Gastroesophageal sphincter (tissue), 3 donors: ENCODE results near the gene RABAC1.

Experiments used
- CTCF ChIP-seq, 4 experiments: fragments of 200-600 bp in 2 of 4; fragments of 450-650 bp in 2 of 4; sonication (generic) in 1 of 4; IDR thresholded peaks; one replicate each; pipeline ENCODE4 v1.5.1; 2017 to 2019; ENCODE audit warnings: antibody characterized with exemption in 4 of 4, mild to moderate bottlenecking in 2 of 4, moderate library complexity in 2 of 4
- EP300 ChIP-seq: sonication (generic); formaldehyde crosslinking; IDR thresholded peaks from one replicate; pipeline ENCODE4 v1.6.1; 2017; ENCODE audit warnings: antibody characterized with exemption, mild to moderate bottlenecking
- POLR2A ChIP-seq, 2 donors: fragments of 450-650 bp; IDR thresholded peaks; one replicate each; pipeline ENCODE4 v1.6.1; 2017; ENCODE audit warnings: antibody characterized with exemption in 2 of 2, mild to moderate bottlenecking in 2 of 2, moderate library complexity in 1 of 2
- POLR2AphosphoS5 ChIP-seq: sonication (generic); formaldehyde crosslinking; IDR thresholded peaks from one replicate; pipeline ENCODE4 v1.6.1; 2017; ENCODE audit warnings: antibody characterized with exemption

- TF ChIP-seq CTCF (IDR thresholded peaks at IDR 0.05), result no peak
- TF ChIP-seq POLR2AphosphoS5, result no peak
- TF ChIP-seq POLR2A (IDR thresholded peaks at IDR 0.05), result no peak
- no peak for TF ChIP-seq EP300
Measured at GRCh38 chr19:41967054-41967783, 8.1 kb upstream of the RABAC1 start.
